T1000 (cell line): Measurements from ENCODE around the gene PTPRU.

Experiments
- DNase-seq: peaks from one replicate; lab custom pipeline; 2025; ENCODE audit warnings: mixed read lengths; lab: John Stamatoyannopoulos, UW

Gene PTPRU

DNA sequence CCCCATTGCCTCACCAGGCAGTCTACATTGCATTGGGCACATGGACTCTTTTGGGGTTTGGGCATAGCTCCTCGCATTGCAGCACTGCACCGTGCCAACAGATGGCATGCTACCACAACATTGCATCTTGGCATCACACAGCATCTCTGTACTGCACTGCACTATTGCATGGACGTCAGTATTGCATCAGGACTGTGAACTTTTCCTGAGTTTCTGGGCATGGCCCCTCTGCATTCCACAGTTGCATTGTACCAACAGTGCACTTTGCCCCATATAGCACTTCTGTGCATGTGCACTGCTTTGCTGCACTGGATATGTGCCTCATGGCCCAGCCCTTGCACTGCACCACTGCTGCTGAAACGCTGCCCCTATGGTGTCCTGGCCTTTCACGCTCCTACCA lies 9.6 kb downstream of the PTPRU start:
- DNase-seq: no peak

GRCh38 chr1:29247044-29247443 lies 10.7 kb downstream of the PTPRU start:
- no peak for DNase-seq

DNA sequence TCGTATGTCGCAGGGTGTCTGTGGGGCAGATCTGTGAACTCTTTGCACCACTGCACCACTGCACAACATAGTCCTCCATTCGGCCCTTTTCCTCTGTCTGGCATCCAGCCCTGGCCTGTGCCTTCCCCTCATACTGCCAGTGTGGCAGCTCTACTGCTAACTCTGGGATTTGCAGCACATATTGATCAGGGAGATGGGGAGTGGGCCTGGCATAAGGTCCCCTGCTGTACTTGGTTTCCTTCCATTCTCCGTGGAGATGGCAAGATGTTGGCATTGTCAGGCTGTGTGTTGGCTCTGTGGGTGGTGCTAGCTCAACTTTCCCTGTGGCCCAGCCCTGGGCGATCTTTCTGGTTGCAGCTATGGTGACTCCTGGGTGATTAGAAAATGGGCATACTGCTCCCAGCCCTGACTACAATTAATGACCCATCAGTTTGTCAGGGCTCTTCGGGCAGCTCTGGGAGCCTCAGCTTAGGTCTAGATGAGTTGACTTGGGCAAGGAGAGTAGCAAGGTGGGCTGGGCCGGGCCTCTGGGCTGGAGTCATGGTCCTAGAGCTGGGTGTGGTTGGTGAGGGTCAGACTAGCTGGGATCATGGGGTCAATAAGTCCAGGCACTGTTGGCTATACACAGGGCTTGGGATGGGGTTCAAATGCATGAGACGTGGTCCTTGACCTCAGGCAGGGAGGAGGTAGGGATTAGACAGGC lies 11.4 kb downstream of the PTPRU start:
- no peak for DNase-seq

- DNase-seq: no peak
These were observed 12.1 kb downstream of the PTPRU start for GRCh38 chr1:29248409-29248808.

GRCh38 chr1:29249170-29249691 lies 12.9 kb downstream of the PTPRU start:
- no peak for DNase-seq

- DNase-seq: no peak
These were observed 13.7 kb downstream of the PTPRU start for GRCh38 chr1:29249951-29250581.

GRCh38 chr1:29251164-29252124 lies 15.1 kb downstream of the PTPRU start:
- no peak for DNase-seq

GRCh38 chr1:29253180-29253579 lies 16.9 kb downstream of the PTPRU start:
- no peak for DNase-seq

DNA sequence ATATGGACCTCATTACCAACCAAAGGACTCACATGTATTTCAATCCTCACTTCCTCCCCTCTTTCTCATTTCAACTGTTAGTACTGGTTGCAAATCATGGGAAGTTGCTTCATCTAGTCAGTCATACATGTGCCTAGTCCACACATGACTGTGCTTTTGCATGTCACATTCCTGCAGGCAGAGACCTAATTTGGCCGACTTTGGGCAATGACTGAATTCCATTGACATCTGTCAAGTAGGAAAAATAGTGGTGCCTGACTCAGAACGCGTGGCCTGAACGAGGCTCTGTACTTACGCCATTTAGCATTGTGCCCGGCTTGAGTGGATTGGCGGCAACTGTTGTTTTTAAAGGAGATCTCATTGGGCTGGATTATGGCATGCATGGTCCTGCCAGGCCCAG lies 18.0 kb downstream of the PTPRU start:
- DNase-seq: no peak

- DNase-seq: no peak
These were observed 18.9 kb downstream of the PTPRU start for GRCh38 chr1:29255134-29255666.

GRCh38 chr1:29256394-29256793 lies 20.1 kb downstream of the PTPRU start:
- no peak for DNase-seq

GRCh38 chr1:29256979-29257804 lies 20.9 kb downstream of the PTPRU start:
- DNase-seq: peak; percentile 78

DNA sequence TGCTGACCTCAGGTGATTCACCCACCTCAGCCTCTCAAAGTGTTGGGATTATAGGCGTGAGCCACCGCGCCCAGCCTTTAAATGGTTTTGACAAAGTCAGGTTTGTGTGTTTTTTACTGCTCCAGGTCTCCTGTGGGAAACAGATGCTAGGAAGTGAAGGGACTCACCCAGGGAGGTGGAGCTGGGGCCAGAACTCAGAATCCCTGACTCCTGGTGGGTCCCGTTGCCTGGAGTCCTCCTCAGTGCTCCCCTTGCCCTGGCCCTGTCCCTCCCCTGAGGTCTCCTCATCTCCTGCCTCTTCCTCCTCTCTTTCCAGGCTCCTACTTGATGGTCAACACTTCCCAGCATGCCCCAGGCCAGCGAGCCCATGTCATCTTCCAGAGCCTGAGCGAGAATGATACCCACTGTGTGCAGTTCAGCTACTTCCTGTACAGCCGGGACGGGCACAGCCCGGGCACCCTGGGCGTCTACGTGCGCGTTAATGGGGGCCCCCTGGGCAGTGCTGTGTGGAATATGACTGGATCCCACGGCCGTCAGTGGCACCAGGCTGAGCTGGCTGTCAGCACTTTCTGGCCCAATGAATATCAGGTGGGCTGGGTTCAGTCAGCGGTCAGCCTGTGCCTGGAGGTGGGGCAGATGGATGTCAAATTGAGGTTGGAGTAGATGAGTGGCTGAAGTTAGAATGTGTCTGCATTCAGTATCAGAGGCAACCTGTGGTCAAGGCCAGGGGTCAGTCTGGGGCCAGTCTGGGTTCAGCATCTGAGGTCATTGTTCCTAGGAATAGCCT lies 22.1 kb downstream of the PTPRU start:
- DNase-seq: no peak

GRCh38 chr1:29258976-29259801 lies 22.9 kb downstream of the PTPRU start:
- no peak for DNase-seq

GRCh38 chr1:29259802-29260441 lies 23.6 kb downstream of the PTPRU start:
- DNase-seq: no peak

DNA sequence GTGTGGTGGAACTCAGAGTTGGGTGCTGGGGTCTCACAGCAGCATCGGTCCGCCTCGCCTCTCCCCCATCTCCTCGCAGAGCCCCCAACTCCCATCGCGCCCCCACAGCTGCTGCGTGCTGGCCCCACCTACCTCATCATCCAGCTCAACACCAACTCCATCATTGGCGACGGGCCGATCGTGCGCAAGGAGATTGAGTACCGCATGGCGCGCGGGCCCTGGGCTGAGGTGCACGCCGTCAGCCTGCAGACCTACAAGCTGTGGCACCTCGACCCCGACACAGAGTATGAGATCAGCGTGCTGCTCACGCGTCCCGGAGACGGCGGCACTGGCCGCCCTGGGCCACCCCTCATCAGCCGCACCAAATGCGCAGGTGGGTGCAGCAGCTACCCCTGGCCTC lies 24.2 kb downstream of the PTPRU start:
- no peak for DNase-seq

GRCh38 chr1:29264773-29265389 lies 28.6 kb downstream of the PTPRU start:
- no peak for DNase-seq

GRCh38 chr1:29266912-29267311 lies 30.6 kb downstream of the PTPRU start:
- no peak for DNase-seq
